ENCODE measurements around the gene SPEN.
A peak's percentile ranks its signal among the peaks of the same experiment; 100 is the strongest.
"Not testable (repeated sequence)": the region's sequence is repeated elsewhere in the genome, so short reads cannot be mapped to it uniquely, and the experiment has no call there.

The SPEN gene

GRCh38 chr1:15963968-15964648 is 116.6 kb downstream of the SPEN start:
- no peak for DNase-seq

GRCh38 chr1:15965228-15965767 is 117.8 kb downstream of the SPEN start:
- peak; percentile 44 for DNase-seq

DNA sequence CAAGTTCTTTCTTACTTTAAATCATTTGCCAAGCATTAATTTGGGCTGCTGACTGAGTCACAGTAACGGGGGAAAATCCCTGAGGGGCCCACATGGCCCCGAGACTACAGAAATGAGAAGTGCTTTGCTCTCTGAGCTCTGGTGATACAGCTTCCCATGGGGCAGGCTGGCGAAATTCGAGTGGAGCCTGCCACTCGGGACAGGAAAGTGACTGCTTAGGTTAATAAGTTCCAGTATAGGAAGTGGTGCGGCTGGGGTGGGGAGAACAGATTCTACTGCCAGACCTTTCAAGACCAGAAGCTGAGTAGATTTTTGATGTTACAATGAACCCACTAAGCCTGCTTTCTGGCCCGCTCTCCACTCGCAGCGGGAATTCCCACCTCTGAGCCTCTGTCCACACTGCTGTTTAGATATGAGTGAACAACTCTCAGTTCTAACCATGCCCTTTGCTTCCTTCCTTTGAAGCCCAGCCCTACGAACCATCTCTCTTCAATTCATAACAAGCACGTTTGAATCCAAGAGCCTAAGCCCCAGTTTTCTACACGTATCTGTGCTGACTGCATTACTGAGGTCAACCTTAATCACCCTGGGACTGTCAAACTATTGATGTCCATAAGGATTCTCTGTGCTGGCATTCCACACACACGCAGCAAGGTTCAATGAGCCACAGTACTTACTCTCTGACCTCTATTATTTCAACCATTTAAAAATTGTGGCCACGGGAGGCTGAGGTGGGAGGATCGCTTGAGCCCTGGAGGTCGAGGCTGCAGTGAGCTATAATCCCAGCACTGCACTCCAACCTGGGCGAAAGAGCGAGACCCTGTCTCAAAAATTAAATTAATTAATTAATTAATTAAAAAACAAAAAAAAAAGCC is 118.8 kb downstream of the SPEN start:
- peak; percentile 86 for DNase-seq

DNA sequence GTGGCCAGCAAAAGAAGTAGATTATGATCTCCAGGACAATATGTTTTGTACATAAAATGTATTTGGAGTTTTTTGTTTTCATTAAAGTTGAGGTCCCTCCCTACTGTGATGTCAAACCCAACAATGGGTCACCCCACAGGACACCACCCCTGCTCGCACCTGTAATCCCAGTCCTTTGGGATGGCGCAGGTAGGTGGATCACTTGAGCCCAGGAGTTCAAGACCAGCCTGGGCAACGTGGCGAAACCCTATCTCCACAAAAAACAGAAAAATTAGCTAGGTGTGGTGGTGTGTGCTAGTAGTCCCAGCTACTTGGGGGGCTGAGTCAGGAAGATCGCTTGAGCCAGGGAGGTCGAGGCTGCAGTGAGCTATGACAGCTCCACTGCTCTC is 119.4 kb downstream of the SPEN start:
- no peak for DNase-seq

DNA sequence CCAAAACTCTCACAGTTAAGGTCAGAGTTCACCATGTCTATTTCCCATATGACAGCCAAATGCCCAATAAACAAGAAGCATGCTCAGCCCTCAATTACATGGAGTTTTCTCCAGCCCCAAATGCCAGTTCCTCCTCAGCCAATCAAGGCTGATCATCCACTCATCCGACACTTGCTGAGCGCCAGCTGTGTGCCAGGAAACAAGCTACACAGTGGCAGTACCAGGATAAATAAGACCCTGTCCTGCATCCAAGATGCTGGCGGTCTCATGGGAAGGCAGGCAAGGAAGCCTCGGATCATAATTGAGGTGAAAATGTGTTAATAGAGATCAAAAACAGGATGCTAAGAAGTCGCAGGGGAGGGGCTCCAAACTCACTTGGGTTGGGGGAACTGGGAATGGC is 120.7 kb downstream of the SPEN start:
- DNase-seq = no peak

DNA sequence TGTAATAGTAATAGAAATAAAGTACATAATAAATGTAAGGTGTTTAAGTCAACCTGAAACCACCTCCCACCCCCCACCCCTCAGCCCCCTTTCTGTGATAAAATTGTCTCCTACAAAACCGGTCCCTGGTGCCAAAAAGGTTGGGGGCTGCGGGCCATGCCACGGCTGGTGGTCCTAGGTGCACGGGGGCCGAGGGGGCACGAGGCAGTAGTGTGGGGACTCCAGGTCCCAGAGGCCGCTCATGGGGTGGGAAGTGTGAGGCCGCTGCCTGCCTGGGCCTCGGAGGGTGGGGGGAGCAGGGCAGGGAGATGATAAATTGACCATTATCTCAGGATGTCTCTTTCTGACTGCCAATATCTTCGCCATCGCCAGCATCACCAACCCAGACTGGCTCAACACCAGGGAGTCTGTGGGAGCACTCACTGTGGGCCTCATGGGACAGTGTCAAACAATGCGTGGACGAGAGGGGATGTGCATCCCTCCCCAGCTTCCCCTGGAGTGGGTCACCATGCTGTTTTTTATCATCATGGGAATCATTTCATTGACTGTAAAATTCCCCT is 121.9 kb downstream of the SPEN start:
- no peak for DNase-seq

DNA sequence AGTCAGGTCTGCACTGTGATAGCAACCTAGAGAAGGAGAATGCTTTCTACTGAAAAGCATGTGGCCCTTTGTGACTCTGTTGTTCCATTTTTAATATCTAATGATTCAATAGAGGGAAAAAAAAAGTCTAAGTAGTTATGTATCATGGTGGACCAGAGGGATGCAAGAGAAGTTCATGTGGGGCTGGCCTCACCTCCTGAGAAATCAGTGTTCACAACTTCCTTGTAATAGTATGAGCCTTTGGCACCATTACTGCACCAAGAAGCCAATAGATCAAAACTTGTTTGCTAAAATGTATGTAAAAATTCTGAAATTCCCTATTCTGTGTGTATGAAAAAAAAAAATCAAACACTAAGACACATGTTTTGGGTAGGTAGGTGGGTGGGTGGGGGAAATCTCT is 123.4 kb downstream of the SPEN start:
- no peak for DNase-seq

- DNase-seq = no peak
These were observed 124.9 kb downstream of the SPEN start for GRCh38 chr1:15972409-15972808.

- DNase-seq = no peak
These were observed 126.3 kb downstream of the SPEN start for GRCh38 chr1:15973772-15974171.

DNA sequence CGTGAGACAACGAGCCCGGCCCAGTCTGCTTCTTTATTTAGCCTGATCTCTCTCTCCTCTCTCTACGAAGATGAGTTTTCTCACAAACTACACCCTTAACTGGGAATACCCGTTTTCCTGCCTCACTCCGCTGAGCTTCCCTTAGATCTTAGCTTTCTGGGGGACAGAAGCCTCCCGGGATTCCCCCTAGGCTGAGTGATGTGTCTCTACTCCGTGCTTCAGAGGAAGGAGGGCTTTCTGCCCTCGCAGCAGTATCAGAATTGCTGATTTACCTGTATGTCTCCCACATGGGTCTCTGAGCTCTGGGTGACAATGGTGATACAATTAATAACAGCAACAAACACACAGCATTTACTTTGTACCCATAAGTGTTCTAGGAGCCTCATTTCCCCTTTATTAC is 127.3 kb downstream of the SPEN start:
- DNase-seq = peak; percentile 56

DNA sequence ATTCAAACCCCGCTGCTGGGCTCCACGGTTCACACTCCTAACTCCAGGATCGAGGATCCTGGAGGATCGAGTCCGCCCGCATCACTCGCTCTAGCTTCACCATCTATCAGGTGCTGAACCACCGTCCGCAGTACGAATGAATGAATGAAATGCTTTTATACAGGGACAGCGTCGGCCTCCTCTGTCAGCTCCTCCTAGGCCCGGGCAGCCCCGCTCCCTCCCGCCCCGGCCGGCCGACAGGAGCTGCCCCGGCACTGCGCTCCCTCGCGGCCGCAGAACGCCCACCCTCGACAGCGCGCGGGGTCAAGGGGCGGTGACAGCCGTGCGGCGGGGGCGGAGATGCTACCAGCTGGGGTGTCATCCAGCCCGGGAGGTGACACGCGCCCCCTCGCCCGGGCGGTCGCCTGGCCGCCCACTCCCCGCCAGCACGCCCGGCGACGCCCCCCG is 127.9 kb downstream of the SPEN start:
- DNase-seq = peak; percentile 85

GRCh38 chr1:15975805-15976680 is 128.5 kb downstream of the SPEN start, which contains the start of gene ZBTB17:
ZBTB17 (minus strand) TSS chr1:15976101; CDS start chr1:15948495, 27,606 bp downstream.
- peak; percentile 97 for DNase-seq

GRCh38 chr1:15977947-15978346 is 130.4 kb downstream of the SPEN start:
- not testable (repeated sequence) for DNase-seq

GRCh38 chr1:15981679-15982078 is 134.2 kb downstream of the SPEN start:
- no peak for DNase-seq

DNA sequence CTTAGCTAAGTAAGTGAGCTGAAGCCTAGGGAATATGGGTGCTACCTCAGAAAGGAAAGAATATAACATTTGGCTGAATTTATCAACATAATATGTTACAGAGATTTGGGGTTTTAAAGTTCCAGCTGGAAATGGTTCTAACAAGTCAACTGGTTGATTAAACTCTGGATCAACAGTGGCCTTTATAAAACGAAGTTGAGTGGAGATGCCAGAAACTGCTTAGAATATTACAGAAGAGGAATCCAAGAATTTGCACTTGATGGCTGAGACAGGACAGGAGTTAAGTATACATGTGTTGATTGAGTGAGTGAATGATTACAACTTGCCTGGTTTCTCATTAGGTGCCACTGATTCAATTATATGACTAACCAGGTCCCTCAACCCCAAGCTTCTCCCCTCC is 135.8 kb downstream of the SPEN start:
- no peak for DNase-seq

GRCh38 chr1:15985611-15986297 is 138.2 kb downstream of the SPEN start:
- DNase-seq = peak; percentile 19

GRCh38 chr1:15988856-15989736 is 141.6 kb downstream of the SPEN start:
- DNase-seq = no peak

- no peak for DNase-seq
These were observed 142.3 kb downstream of the SPEN start for GRCh38 chr1:15989776-15990175.
